Hepatic stellate cell (primary cell): Measurements from ENCODE around the gene TCHHL1.

Experiments
- DNase-seq: peaks from one replicate; pipeline ENCODE4 v3.0.0; 2011; ENCODE audit warnings: low spot score

The TCHHL1 gene

GRCh38 chr1:152089014-152089674 lies at the start of gene TCHHL1:
TCHHL1 (minus strand) TSS chr1:152089064; CDS start chr1:152088143, 921 bp downstream.
- DNase-seq = no peak

GRCh38 chr1:152137215-152137614 lies 48.4 kb upstream of the TCHHL1 start:
- DNase-seq = no peak

GRCh38 chr1:152130186-152130585 lies 41.3 kb upstream of the TCHHL1 start:
- DNase-seq = no peak

GRCh38 chr1:152127673-152128072 lies 38.8 kb upstream of the TCHHL1 start:
- DNase-seq = no peak

GRCh38 chr1:152125834-152126443 lies 37.1 kb upstream of the TCHHL1 start:
- DNase-seq = no peak

GRCh38 chr1:152118915-152119314 lies 30.1 kb upstream of the TCHHL1 start:
- no peak for DNase-seq

- no peak for DNase-seq
These were observed 26.5 kb upstream of the TCHHL1 start, which contains the start of gene TCHH for GRCh38 chr1:152115344-152115743. TCHH (minus strand) TSS chr1:152115444; CDS start chr1:152114080, 1,364 bp downstream.

GRCh38 chr1:152112885-152113432 lies 24.1 kb upstream of the TCHHL1 start:
- no peak for DNase-seq

- no peak for DNase-seq
These were observed 23.4 kb upstream of the TCHHL1 start for GRCh38 chr1:152112101-152112884.

- no peak for DNase-seq
These were observed 22.7 kb upstream of the TCHHL1 start for GRCh38 chr1:152111515-152111968.

GRCh38 chr1:152110860-152111514 lies 22.1 kb upstream of the TCHHL1 start:
- peak; percentile 28 for DNase-seq

- DNase-seq = peak; percentile 36
These were observed 21.5 kb upstream of the TCHHL1 start for GRCh38 chr1:152110365-152110859.

- DNase-seq = no peak
These were observed 21.1 kb upstream of the TCHHL1 start for GRCh38 chr1:152109998-152110294.

GRCh38 chr1:152109231-152109997 lies 20.6 kb upstream of the TCHHL1 start:
- DNase-seq = peak; percentile 7

- peak; percentile 7 for DNase-seq
These were observed 20.0 kb upstream of the TCHHL1 start for GRCh38 chr1:152108882-152109222.

GRCh38 chr1:152107984-152108881 lies 19.4 kb upstream of the TCHHL1 start:
- peak; percentile 12 for DNase-seq

- no peak for DNase-seq
These were observed 18.4 kb upstream of the TCHHL1 start for GRCh38 chr1:152107031-152107983.

- DNase-seq = no peak
These were observed 16.0 kb upstream of the TCHHL1 start for GRCh38 chr1:152104854-152105253.

GRCh38 chr1:152096931-152097330 lies 8.1 kb upstream of the TCHHL1 start:
- no peak for DNase-seq
